IPS DF 4.7 (cell line): ENCODE measurements around the gene TPM3.
"Not testable (repeated sequence)": the region's sequence is repeated elsewhere in the genome, so short reads cannot be mapped to it uniquely, and the experiment has no call there.

Source experiments
- DNase-seq: peaks from one replicate; pipeline ENCODE4 v3.0.0-alpha.2; 2013; ENCODE audit warnings: low spot score; ENCODE audit errors: extremely low read depth

The TPM3 gene

DNA sequence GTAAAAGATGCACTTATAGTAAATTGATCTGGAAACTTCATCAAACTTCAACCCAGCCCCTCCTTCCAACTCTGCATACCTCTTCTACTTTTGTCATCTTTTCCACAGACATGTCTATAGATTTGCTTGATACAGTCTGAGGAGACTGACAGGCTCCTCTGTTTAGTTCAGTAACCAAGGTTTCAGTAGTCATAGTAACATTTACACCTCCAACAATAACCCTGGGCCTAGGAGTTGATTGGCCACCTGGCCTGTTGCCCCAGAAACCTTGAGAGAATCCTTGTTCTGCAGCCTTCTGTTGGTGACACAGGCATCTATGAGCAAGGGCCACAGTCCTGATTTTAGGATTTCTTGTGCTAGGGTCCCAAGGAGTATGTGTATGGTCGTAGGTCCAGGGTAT lies 14.3 kb upstream of the TPM3 start, which contains the start of gene CFAP141:
Gene CFAP141 (minus strand): TSS at position 138 of the 400 bp plus-strand sequence. CDS start 26 bp downstream, at position 112.
- DNase-seq: no peak

DNA sequence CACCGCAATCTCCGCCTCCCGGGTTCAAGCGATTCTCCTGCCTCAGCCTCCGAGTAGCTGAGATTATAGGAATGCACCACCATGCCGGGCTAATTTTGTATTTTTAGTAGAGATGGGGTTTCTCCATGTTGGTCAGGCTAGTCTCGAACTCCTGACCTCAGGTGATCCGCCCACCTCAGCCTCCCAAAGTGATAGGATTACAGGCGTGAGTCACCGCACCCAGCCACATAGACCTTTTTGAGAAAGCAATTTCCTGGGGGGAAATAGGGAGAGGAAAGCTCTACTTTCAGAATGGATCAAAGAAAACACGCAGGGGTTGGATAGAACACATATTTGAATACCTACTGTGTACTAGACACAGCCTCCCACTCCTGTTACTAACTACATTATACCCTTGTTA lies 13.9 kb upstream of the TPM3 start:
- not testable (repeated sequence) for DNase-seq

DNA sequence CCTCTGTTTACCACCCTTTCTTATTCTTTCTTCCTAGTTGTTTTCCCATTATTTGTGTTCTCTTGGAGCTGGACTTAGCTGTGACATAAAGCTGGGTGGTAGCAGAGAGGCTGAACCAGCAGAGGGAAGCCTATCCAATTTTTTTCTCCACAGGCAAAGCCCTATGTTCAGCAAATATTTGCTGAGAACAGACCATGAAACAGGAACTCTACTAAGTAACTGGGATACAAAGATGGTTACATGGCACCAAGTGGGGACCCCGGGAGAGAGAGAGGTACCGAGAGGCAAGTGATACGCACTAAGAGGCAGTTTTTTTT lies 7.6 kb upstream of the TPM3 start:
- no peak for DNase-seq

DNA sequence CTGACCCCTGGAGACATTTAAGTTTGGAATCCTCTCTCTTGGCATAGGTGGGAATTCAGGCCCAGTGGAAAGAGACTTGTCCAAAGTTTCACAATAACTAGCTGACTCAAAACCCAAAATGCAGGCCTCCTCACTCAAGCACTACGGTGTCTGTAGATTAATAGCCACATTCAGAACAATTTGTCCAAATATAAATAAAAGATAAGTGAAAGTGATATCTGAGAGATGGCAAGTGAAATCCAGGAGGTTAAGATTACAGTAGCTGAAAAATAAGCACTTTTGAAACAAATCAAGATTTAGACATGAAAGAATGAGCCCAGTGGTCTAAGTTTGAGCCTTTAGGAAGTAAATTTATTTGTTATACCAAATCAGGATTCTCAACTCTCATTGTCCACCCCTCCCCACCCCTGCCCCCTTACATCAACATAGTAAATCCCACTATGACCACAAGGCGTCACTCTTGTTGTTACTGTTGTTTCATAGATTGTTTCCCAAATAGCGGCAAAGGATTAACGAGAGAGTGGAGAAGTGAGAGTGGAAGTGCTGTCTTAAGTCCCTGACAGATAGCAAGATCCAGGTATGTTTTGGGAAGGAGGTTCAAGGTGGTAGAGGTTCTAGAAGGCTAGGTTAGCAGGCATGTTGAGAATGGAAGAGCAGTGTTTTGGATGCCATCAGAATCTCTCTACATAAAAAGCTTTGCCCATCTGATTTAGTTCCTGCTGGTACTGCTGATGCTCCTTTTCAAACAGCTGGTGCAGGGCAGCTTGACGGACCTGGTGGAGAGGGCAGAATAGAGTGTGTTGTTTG lies 7.1 kb upstream of the TPM3 start:
- no peak for DNase-seq

DNA sequence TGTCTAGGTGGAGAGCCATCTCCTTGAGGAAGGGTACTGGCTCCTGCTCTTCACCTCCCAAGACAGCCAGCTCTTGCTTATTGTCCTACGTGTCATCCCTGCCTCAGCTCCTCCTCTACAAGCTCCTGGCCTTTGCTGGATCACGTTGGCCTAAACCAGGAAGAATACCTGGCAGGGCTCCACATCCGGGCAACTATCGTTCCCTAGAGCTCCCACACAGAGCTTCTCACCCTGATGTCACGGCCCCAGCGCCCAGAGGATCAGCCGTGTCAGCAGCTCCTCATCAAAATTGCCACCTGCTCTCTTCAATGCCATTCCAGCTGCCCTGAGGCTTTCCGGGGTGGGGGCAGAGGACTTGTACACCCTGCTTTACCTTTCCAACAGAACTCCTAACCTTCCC lies 1.9 kb upstream of the TPM3 start:
- no peak for DNase-seq

DNA sequence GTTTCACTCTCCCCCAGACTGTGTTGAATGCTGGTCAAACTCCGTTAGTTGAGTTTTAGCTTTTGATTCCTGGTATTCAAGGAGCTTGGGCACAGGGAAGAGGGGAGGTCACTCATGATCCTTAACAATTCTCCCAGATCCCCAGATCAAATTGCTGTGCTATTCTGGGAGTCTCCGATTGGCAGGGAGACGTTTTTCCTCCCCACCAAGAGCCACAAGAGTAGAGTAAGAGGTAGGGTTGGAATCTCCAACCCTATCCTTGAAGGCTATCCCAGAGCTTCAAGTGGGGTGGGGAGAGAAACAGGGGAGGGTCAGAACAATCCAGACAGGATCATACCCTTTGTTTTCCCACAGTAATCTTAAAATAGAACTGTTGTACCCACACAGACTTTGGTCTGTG lies 576 bp upstream of the TPM3 start:
- no peak for DNase-seq

DNA sequence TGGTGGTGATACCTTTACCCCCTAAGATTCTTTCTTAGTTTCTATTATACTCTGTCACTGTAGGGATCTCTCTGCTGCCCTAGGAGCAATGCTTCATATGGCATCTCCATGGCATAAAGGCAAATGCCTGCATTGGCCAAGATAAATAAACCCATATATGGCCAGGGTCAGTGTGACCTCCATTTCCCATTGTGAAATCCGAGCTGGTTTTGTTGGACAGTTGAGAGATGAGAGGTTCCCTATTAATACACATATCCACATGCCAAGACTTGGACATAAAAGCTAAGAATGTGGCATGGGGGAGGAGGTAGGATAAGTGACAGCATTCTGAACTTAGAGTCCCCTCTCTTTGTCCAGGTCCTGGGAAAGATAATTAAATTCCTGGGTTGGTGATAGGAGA lies 1.4 kb downstream of the TPM3 start:
- no peak for DNase-seq

DNA sequence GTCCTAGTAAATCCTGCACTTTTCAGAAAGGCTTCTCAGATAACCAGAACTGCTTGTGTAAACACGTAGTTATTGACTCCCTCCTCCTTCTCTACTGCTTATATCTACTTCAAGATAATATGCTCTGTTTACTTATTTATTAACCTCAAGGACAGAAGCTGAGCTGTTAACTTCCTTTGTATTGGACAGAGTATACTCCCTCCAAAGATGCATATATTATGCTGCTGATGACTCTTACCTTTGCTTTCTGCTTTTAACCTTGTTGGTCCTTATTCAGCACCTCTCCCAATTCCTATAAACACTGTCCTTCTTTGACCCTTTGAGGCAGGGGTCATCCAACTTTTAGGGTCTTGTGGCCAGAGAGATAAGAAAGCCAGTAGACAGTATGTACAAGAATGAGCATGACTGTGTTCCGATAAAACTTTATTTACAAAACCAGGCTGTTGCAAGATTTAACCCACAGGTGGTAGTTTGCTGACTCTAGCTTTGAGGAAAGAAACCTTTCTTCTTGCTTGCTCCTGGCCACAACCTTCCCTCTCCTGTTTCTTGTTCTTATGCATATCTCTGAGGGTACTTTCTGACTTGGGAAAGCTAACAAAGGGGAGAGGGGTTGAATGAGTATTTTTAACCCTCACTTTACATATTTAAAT lies 4.9 kb downstream of the TPM3 start:
- no peak for DNase-seq

DNA sequence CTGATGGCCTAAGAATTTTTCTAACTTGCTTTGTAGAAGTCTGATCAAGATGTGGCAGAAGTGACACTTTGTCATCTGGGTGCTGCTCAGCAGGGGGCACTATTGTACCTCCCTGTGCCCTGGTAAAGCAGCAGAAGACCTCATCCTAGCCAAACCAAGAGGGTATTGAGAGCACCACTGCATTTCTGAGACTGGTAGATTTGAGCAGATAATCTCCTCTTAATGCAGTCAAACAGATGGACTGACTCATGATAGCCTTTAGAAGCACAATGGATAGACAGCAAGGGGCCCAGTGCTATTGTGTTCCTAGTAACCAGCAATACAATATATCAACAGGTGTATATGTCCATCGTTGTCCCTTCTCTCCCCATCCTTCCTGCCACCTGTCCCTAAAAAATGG lies 5.7 kb downstream of the TPM3 start:
- DNase-seq: no peak

DNA sequence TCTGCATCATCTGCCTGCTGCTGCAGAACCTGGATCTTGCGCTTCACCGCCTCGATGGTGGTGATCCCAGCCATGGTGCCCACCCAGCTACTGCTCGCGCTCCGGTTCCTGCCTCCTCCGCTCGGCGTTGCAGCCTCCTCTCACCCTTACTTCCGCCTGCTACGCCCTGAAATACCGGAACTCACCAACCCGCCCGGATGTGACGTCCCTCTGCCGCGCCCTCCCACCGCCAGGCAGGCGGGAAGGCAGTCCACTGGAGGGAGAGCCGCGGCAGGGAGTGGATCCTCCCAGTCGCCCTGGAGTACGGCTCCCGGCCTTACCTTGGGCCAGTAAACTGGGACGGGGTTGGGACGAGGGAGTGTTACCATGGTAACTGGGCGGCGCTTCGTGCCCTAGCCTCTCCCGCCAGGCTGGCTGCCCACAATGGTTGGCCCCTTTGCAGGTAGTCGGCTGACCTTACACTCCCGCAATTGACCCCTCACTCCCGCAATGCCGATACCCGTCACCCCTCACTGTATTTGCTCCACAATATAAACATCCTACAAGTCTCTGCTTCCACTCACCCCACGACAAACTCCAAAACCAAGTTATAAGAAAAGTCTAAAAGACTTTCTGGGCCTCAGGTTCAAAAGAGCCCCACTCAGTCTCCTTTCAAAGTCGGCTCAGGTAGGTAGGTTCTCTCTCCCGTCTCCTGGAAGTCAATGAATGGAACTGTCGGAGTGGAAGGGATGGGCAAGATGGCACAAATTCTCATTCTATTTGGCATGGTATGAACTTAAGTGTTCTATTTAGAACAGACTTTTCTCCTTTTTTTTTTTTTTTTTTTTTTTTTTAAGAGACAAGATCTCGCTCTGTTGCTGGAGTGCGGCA lies 8.6 kb downstream of the TPM3 start:
- DNase-seq: peak; percentile 92

DNA sequence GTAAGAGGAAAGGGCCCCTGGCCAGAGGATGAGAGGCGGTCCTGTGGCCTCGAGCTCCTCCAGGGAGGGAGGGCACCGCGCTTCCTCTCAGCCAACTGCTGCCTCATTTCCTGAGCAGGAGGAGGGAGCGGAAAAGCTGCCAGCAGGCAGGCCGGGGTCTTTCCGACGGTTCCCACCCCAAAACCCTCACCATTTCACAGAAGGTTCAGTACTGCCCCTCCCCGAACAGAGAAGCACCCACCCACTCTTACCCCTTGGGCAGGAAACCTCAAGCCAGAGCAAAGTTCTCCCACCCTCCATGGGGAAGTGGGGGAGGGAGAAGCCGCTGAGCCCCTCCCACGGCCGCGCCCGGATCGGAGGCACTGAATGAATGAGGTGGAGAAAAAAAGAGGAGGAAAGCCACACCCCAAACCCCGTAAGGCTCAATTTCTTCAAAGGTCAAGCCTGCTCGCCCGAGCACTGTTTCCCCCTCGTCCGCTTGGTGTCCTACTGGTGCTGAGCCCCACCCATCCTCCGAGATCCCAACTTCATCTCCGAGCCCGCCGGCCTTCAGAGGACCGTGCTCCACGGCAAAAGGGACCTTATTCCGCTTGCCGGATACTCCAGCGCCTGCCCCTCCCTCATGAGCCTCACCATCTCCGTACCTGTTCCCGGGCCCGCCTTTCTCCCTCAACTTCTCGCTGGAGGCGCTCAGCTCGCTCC lies 9.4 kb downstream of the TPM3 start:
- DNase-seq: no peak

DNA sequence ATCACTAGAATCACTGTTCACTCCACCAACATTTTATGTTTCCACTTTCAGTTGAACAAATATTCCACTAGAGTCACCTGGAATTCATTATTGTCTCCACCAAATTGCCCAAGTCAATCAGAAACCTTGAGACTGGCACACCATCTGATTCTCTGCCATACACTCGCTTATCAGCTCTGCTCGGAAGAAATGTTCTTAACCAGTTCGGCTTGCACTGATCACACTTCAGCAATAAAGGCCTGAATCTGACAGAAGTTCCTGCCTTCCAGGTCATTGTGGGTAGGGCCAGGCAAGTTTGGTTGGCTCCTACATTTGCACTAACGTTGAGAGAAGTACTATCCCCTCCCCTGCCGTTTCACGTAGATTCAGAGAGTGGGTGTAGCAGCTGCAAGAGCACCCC lies 10.0 kb downstream of the TPM3 start:
- no peak for DNase-seq

DNA sequence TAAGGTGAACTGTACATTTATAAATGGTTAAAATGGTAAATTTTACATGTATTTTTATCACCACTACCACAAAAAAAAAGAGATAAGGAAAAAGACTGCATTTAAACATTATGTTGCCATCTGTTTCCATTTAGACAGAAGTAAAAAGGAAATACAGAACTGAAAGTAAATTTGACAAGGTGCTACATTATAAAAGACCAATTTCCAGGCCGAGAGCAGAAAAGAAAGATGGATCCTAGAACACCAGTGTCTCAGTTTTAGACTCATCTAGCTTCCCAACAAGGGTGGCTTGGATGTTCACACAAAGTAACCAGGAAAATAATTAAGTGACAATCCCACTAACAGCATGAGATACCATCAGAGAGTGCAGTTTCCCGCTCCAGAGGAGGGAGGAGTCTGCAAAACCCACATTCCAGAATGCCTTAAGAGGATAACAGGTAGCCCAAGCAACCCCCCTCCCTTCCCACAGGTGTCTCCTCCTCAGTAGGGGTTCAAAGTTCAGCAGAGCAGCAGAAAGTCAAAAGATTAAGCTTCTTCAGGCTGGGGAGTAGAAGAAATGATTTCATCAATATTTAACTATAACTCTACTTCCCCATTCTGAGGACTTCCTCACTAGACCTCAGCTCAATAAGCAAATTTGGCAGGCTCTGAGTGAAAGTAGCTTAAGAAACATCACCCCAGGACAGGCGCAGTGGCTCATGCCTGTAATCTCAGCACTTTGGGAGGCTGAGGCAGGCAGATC lies 11.8 kb downstream of the TPM3 start:
- no peak for DNase-seq

DNA sequence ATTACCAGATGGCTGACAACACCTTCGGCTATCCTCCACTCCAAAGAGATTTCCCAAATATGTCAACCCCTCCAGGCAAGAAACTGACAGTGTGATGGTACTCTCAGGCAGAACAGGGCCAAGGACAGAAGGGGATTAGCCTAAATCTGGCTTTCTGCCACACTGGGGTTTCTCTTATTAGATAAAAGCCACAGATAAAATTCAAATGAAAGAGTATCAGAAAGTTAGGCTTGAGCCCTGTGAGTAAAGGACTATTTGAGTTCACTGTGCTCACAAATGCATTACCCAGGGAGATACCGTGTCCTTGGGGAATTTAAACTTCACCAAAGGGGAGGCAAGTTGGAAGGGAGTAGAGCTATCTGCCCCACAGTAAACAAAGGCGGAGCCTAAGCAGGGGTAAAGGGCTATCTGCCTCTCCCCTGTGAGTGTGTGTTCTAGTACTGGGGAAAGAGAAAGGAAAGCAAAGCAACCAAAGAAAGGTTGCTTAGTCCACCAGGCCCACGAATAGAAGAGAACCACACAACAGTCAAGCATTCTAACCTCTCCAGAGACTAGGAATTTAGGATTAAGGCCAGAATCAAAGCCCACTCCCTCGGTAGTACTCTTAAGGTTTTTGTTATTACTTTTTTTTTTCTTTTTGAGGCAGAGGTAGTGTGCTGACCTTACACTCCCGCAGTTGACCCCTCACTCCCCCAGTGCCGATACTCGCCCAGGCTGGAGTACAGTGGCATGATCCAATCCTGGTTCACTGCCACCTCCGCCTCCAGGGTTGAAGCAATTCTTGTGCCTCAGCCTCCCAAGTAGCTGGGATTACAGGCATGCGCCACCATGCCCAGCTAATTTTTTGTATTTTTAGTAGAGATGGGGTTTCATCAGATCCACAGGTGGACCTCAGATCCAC lies 12.7 kb downstream of the TPM3 start:
- DNase-seq: no peak

DNA sequence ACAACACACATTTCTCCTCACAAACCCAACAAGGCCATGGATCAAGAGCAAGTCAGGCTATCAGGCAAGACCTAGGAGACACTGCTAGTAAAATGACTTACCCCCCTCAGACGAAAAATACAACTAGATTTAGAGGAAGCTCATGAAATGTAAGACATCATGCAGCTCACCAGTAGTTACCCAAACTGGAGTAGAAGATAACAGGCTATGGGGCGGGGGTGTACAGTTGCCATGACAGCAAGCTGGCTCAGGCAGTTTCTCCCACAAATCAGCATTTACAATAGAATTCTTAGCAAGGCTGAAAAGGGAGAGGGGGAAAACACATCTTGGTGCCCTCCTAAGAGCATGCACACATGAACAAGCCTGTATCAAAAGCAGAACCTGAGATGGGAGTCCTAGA lies 13.9 kb downstream of the TPM3 start:
- DNase-seq: no peak

DNA sequence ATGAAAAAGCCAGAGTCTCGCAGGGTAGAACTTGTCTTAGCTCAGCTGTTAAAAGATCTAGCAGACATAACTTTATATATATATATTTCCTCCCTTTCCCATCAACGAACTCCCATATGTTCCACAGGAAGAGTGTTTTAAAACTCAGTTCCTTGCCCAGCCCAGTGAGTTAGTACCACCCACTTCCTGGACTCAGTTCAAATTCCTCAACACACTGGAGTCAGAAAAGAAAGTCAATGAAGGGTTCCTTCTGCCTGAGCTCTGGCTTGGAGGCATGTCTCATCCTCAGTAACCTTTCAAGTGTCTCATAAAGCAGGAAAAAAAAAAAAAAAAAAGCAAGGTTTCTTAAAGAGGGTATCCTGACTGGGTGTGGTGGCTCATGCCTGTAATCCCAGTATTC lies 15.6 kb downstream of the TPM3 start:
- DNase-seq: no peak

DNA sequence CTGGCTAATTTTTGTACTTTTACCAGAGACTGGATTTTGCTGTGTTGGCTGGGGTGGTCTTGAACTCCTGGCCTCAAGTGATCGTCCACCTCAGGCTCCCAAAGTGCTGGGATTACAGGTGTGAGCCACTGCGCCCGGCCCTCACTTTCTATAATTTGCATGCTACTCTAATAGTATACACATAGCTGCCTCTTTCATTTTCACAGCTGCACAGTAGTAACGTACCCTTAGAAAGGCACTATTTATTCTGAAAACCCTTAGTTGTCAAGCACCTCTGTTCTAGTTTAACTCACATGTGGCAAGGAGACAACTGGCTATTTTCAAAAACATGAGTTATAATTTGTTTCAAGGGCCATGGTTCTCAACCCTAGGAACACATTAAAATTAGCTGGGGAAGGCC lies 17.2 kb downstream of the TPM3 start:
- no peak for DNase-seq

DNA sequence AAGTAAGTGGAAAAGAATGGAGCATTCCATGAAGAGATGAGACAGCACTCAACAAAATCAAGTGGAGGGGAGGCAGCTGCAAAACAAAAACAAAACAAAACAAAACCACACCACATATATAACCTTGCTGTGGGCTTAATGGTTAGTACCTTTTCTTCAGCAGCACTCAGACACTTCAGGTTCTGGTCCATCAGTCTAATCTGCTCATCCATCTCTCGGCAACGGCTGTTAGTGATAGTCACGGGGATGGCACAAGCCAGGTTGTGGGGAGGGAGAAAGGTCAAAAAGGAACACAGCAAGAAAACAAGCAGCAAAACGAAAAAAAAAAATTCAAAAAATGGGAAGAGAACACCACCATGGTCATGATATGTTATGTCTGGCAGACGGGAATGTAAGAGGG lies 20.0 kb downstream of the TPM3 start:
- no peak for DNase-seq

DNA sequence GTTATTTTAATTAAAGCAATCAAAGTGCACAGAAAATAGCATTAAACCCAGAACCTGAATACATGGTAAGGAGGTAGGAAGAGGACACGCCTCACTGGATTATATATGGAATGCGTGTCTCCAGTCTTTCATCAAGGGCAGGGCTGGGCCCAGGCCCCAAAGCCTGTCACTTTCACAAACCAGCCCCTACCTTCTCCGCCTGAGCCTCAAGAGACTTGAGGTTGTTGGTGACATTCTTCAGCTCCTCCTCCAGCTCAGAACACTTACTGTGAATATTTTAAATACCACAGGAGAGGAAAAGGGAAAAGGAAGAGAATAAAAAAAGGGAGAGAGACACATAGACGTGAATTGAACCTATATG lies 20.7 kb downstream of the TPM3 start:
- DNase-seq: no peak
